ENCODE measurements around the gene MUC6. TPM values are rescaled to one million over a fixed set of nuclear protein-coding genes. Genes with fewer than 3 reads are reported as not detected.

MUC6 gene
- total RNA-seq, 5 donors from 2014 or later (not counting 1 experiment from before 2014, with no cell fraction given) = 0.09 to 0.30 (median 0.23) TPM; not detected in 2

DNA sequence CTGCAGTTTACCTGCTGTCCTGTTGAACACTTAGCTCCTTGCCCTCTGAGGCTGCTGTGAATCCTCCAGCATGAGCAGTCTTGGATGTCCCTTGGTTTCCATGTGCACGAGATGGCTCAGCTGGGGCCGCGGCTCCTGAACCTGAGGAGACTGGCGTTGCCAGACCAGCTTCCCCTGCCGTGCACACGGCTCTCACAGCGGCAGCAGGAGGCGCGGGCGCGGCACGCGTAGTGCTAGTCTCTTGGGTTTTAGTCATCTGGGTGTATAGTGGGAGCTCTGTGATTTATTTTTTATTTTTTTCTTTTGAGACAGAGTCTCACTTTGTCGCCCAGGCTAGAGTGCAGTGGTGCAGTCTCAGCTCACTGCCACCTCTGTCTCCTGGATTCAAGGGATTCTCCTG is 54.8 kb downstream of the MUC6 start:
- Mint-ChIP-seq H3K9me3 (no peaks in the 10 kb centered on the region), H3K4me3 (no peak overlapping the region), H3K4me1 (peaks cover 0 to 4% (median 3%) of the 10 kb centered on the region in 3 donors), H3K27me3 (no peaks in the 10 kb centered on the region), H3K27ac (no peak overlapping the region), H3K36me3 (peaks cover 21% of the 10 kb centered on the region)
- ChIA-PET CTCF (no interaction called here), POLR2A (no interaction called here)
- Histone ChIP-seq H3K4me3 (ENCODE audit: control insufficient read depth in 1 of 2, extremely low read depth in 1 of 2, low read length in 1 of 2) (no peak overlapping the region), H3K36me3 (ENCODE audit: control insufficient read depth in 2 of 2, extremely low read depth in 1 of 2, insufficient read depth in 1 of 2, low read length in 1 of 2) (peaks cover 43 to 63% of the 10 kb centered on the region in 2 donors), H3K4me1 (ENCODE audit: control insufficient read depth in 1 of 2, extremely low read depth in 1 of 2, insufficient read depth in 2 of 2, low read length in 2 of 2) (peaks cover 0 to under 1% of the 10 kb centered on the region in 2 experiments), H3K27me3 (replicated peaks in 1 of 2; ENCODE audit: control insufficient read depth in 2 of 2, extremely low read depth in 1 of 2, insufficient read depth in 2 of 2, low read length in 1 of 2) (no peaks in the 10 kb centered on the region), H3K27ac (ENCODE audit: low read length) (no peak overlapping the region), H3K9me3 (no peaks in the 10 kb centered on the region)
- ATAC-seq (replicated peaks in 1 of 4) (no peak), DNase-seq (no peak)
- 97% methylated on average over 14 of the region's 14 CpGs for WGBS (ENCODE audit: insufficient coverage)

DNA sequence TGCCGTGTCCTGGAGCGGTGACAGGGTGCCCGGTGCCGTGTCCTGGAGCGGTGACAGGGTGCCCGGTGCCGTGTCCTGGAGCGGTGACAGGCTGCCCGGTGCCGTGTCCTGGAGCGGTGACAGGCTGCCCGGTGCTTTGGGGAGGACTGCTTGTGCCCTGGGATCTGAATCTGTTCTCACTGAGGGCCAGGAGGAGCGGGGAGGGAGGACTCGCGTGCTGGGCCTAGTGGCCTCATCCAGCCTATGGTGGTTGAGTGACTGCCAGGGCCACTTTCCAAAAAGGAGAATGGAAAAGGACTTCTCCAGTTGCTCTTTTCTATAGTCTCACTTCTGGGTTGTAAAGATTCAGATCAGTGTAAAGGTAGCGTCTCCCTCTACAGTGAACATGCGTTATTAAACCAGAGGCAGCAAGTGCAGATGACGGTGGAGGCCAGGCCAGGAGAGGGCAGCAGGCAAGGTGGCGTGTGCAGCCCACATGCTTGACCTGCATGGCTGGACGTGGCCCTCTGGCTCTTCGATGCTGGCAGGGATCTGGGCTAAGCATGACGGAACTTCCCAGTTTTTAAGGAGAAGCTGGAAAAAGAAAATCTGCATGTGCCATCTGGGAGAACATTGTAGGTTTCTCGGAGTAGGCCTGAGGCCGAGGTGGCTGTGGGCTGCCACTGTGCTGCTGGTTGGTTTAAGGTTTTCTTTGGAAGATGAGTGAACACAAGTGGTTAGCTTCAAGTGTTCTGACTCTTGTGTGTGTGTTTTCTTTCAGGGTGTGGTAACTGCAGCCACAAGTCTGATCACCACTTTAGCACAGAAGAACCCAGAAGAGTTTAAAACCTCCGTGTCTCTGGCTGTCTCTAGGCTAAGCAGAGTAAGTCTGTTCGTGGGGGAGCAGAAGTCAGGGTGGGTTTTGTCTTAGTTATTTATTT is 55.8 kb downstream of the MUC6 start:
- ATAC-seq (replicated peaks in 1 of 4) = no peak
- no peak overlapping the region for H3K4me3 Mint-ChIP-seq
- H3K27me3 ChIP-seq (replicated peaks in 1 of 2; ENCODE audit: control insufficient read depth in 2 of 2, extremely low read depth in 1 of 2, insufficient read depth in 2 of 2, low read length in 1 of 2) = no peaks in the 10 kb centered on the region
- no peaks in the 10 kb centered on the region for H3K9me3 ChIP-seq
- H3K27ac Mint-ChIP-seq = no peak overlapping the region
- ChIA-PET CTCF (no interaction called here), POLR2A (no interaction called here)
- H3K4me1 ChIP-seq (ENCODE audit: control insufficient read depth in 1 of 2, extremely low read depth in 1 of 2, insufficient read depth in 2 of 2, low read length in 2 of 2) = peaks cover 0 to 3% of the 10 kb centered on the region in 2 experiments
- no peaks in the 10 kb centered on the region for H3K9me3 Mint-ChIP-seq
- no peak for DNase-seq
- H3K27ac ChIP-seq (ENCODE audit: low read length) = no peak overlapping the region
- H3K36me3 Mint-ChIP-seq = peaks cover 18% of the 10 kb centered on the region
- peaks cover 37 to 57% of the 10 kb centered on the region in 2 donors for H3K36me3 ChIP-seq (ENCODE audit: control insufficient read depth in 2 of 2, extremely low read depth in 1 of 2, insufficient read depth in 1 of 2, low read length in 1 of 2)
- no peaks in the 10 kb centered on the region for H3K27me3 Mint-ChIP-seq
- 97% methylated on average over 17 of the region's 26 CpGs for WGBS (ENCODE audit: insufficient coverage)
- H3K4me3 ChIP-seq (ENCODE audit: control insufficient read depth in 1 of 2, extremely low read depth in 1 of 2, low read length in 1 of 2) = no peak overlapping the region
- peaks cover 7 to 14% (median 9%) of the 10 kb centered on the region in 3 donors for H3K4me1 Mint-ChIP-seq

DNA sequence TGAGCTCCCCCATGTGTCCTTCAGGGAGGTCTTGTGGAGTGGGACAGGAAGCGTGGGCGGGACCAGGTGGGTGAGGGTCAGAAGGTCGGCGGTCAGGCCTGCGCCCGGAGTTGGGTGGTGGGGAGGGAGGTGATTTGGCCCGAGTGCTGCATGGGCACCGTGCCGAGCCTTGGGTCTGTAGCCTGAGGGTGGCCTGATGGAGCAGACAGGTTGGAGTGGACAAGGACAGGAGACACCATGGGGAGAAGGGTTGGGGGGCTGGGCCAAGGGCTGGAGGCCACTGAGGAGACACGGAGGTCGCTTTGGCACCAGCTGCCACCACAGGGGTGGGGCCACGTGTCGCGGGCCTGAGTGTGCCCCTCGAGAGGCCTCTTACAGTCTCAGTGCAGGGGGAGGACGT is 57.7 kb downstream of the MUC6 start:
- H3K9me3 ChIP-seq = no peaks in the 10 kb centered on the region
- DNase-seq (no peak), ATAC-seq (replicated peaks in 1 of 4) (no peak)
- H3K36me3 ChIP-seq (ENCODE audit: control insufficient read depth in 2 of 2, extremely low read depth in 1 of 2, insufficient read depth in 1 of 2, low read length in 1 of 2) = peaks cover 36 to 44% of the 10 kb centered on the region in 2 donors
- H3K4me3 Mint-ChIP-seq = no peak overlapping the region
- WGBS (ENCODE audit: insufficient coverage) = 93% methylated on average over 16 of the region's 16 CpGs
- H3K27ac ChIP-seq (ENCODE audit: low read length) = no peak overlapping the region
- peaks cover 0 to 3% of the 10 kb centered on the region in 2 experiments for H3K4me1 ChIP-seq (ENCODE audit: control insufficient read depth in 1 of 2, extremely low read depth in 1 of 2, insufficient read depth in 2 of 2, low read length in 2 of 2)
- peaks cover 20% of the 10 kb centered on the region for H3K36me3 Mint-ChIP-seq
- CTCF ChIA-PET = no interaction called here
- peaks cover 10 to 21% (median 13%) of the 10 kb centered on the region in 3 donors for H3K4me1 Mint-ChIP-seq
- H3K9me3 Mint-ChIP-seq = no peaks in the 10 kb centered on the region
- no peaks in the 10 kb centered on the region for H3K27me3 ChIP-seq (replicated peaks in 1 of 2; ENCODE audit: control insufficient read depth in 2 of 2, extremely low read depth in 1 of 2, insufficient read depth in 2 of 2, low read length in 1 of 2)
- H3K27me3 Mint-ChIP-seq = no peaks in the 10 kb centered on the region
- POLR2A ChIA-PET = no interaction called here
- H3K27ac Mint-ChIP-seq = no peak overlapping the region
- H3K4me3 ChIP-seq (ENCODE audit: control insufficient read depth in 1 of 2, extremely low read depth in 1 of 2, low read length in 1 of 2) = no peak overlapping the region

DNA sequence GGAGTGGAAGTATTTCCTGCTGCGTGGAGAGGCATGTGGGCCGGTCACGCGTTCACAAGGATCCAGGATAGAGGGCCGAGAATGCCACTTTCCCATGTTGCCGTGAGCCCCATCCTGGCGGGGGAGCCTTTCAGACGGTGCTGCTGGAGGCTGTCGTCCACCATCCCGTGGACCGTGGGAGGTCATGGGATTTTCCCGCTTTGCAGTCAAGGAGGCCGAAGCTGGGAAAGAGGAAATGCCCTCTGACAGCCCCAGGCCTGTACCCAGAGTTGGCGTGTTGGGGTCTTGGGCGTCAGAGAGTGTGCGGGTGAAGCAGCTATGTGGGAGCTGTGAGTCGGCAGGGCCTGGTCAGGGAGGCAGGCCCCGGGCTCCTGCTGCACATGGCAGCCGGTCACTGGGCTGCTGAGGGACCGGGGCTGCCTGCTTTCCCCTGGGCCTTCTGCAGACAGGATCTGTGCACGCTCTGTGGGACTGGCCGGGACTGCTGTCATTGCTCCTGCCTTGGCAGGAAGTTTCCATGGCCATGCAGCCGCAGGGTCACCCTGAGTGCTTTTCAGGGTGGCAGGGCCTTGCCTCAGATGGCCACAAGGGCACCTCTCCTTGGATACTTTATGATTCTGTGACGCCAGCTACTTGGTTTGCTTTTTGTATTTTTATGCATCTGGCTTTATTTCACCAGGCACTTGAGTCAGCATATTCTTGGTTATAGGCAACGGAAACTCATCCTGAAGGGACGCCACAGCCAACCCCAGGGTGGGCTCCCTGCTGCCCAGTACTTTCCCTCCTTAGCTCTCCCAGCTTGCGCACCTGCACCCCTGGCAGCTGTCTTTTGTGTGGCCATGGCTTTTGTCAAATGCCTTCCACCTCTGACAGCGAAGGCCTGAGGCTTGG is 58.4 kb downstream of the MUC6 start:
- peaks cover 10 to 21% (median 13%) of the 10 kb centered on the region in 3 donors for H3K4me1 Mint-ChIP-seq
- Histone ChIP-seq H3K4me3 (ENCODE audit: control insufficient read depth in 1 of 2, extremely low read depth in 1 of 2, low read length in 1 of 2) (no peak overlapping the region), H3K27me3 (replicated peaks in 1 of 2; ENCODE audit: control insufficient read depth in 2 of 2, extremely low read depth in 1 of 2, insufficient read depth in 2 of 2, low read length in 1 of 2) (no peaks in the 10 kb centered on the region), H3K4me1 (ENCODE audit: control insufficient read depth in 1 of 2, extremely low read depth in 1 of 2, insufficient read depth in 2 of 2, low read length in 2 of 2) (peaks cover 0 to 3% of the 10 kb centered on the region in 2 experiments), H3K27ac (ENCODE audit: low read length) (no peak overlapping the region), H3K36me3 (ENCODE audit: control insufficient read depth in 2 of 2, extremely low read depth in 1 of 2, insufficient read depth in 1 of 2, low read length in 1 of 2) (peaks cover 36 to 48% of the 10 kb centered on the region in 2 donors), H3K9me3 (no peaks in the 10 kb centered on the region)
- H3K27me3 Mint-ChIP-seq = no peaks in the 10 kb centered on the region
- H3K4me3 Mint-ChIP-seq = no peak overlapping the region
- CTCF ChIA-PET = no interaction called here
- peaks cover 21% of the 10 kb centered on the region for H3K36me3 Mint-ChIP-seq
- DNase-seq (no peak), ATAC-seq (replicated peaks in 1 of 4) (no peak)
- no peaks in the 10 kb centered on the region for H3K9me3 Mint-ChIP-seq
- 93% methylated on average over 26 of the region's 28 CpGs for WGBS (ENCODE audit: insufficient coverage)
- POLR2A ChIA-PET = no interaction called here
- no peak overlapping the region for H3K27ac Mint-ChIP-seq

GRCh38 chr11:976431-977160 is 59.9 kb downstream of the MUC6 start:
- ATAC-seq (replicated peaks in 1 of 4) (peak in 3 of 4 experiments; percentile 20 to 39 (median 36)), DNase-seq (no peak)
- POLR2A ChIA-PET = no interaction called here
- peaks cover 0 to 3% of the 10 kb centered on the region in 2 experiments for H3K4me1 ChIP-seq (ENCODE audit: control insufficient read depth in 1 of 2, extremely low read depth in 1 of 2, insufficient read depth in 2 of 2, low read length in 2 of 2)
- no peak overlapping the region for H3K4me3 ChIP-seq (ENCODE audit: control insufficient read depth in 1 of 2, extremely low read depth in 1 of 2, low read length in 1 of 2)
- no peak overlapping the region for H3K27ac ChIP-seq (ENCODE audit: low read length)
- peaks cover 10 to 21% (median 15%) of the 10 kb centered on the region in 3 donors for H3K4me1 Mint-ChIP-seq
- no peak overlapping the region for H3K4me3 Mint-ChIP-seq
- peaks cover 24% of the 10 kb centered on the region for H3K36me3 Mint-ChIP-seq
- WGBS (ENCODE audit: insufficient coverage) = 71% methylated on average over 22 of the region's 26 CpGs
- H3K36me3 ChIP-seq (ENCODE audit: control insufficient read depth in 2 of 2, extremely low read depth in 1 of 2, insufficient read depth in 1 of 2, low read length in 1 of 2) = peaks cover 44 to 58% of the 10 kb centered on the region in 2 donors
- no peaks in the 10 kb centered on the region for H3K27me3 ChIP-seq (replicated peaks in 1 of 2; ENCODE audit: control insufficient read depth in 2 of 2, extremely low read depth in 1 of 2, insufficient read depth in 2 of 2, low read length in 1 of 2)
- no peak overlapping the region for H3K27ac Mint-ChIP-seq
- no peaks in the 10 kb centered on the region for H3K27me3 Mint-ChIP-seq
- H3K9me3 Mint-ChIP-seq = no peaks in the 10 kb centered on the region
- CTCF ChIA-PET = no interaction called here
- H3K9me3 ChIP-seq = no peaks in the 10 kb centered on the region

DNA sequence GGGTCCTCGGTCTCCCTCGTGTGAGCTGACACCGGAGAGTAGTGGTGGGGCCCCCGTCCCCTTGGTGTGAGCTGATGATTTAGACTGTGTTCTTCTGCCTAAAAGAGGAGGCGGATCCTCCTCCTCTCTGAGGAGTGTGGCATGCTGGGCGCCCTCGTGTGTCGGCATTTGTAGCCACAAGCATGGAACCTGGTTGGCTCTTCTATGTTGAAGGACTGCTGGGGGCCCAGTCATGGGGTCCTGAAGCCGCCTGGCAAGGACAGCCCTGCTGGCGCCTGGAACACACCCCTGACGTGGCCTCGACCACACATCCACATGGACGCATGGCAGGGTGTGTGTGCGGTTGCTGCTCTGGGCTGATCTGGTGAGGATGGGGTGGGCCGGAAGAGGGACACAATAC is 60.7 kb downstream of the MUC6 start:
- no peaks in the 10 kb centered on the region for H3K27me3 Mint-ChIP-seq
- no peak overlapping the region for H3K4me3 Mint-ChIP-seq
- H3K4me1 Mint-ChIP-seq = peaks cover 12 to 27% (median 17%) of the 10 kb centered on the region in 3 donors
- H3K9me3 Mint-ChIP-seq = no peaks in the 10 kb centered on the region
- Histone ChIP-seq H3K27ac (ENCODE audit: low read length) (no peak overlapping the region), H3K4me3 (ENCODE audit: control insufficient read depth in 1 of 2, extremely low read depth in 1 of 2, low read length in 1 of 2) (no peak overlapping the region), H3K4me1 (ENCODE audit: control insufficient read depth in 1 of 2, extremely low read depth in 1 of 2, insufficient read depth in 2 of 2, low read length in 2 of 2) (peaks cover 0 to 3% of the 10 kb centered on the region in 2 experiments), H3K9me3 (no peaks in the 10 kb centered on the region), H3K27me3 (replicated peaks in 1 of 2; ENCODE audit: control insufficient read depth in 2 of 2, extremely low read depth in 1 of 2, insufficient read depth in 2 of 2, low read length in 1 of 2) (no peaks in the 10 kb centered on the region), H3K36me3 (ENCODE audit: control insufficient read depth in 2 of 2, extremely low read depth in 1 of 2, insufficient read depth in 1 of 2, low read length in 1 of 2) (peaks cover 39 to 52% of the 10 kb centered on the region in 2 donors)
- POLR2A ChIA-PET = no interaction called here
- CTCF ChIA-PET = no interaction called here
- WGBS (ENCODE audit: insufficient coverage) = 75% methylated on average over 7 of the region's 15 CpGs
- peaks cover 24% of the 10 kb centered on the region for H3K36me3 Mint-ChIP-seq
- H3K27ac Mint-ChIP-seq = peak overlapping the region in 1 of 2 donors; percentile 6
- ATAC-seq (replicated peaks in 1 of 4) (peak in 1 of 4 experiments; percentile 46), DNase-seq (no peak)
